Stimulated activated memory B cell treated with anti-CD40 and anti-IgM and Interleukin-4, amounts not matched to agents 10 μg/mL and 1 μg/mL and 100 μg/mL, for 72 hours (primary cell): ENCODE results near the gene TOGARAM1.

Experiments used
- ATAC-seq: fragments of 150-1000 bp; cut with Tn5 transposase; 2 replicates; pipeline ENCODE4 v1.10.0; 2021
- H3K27ac Mint-ChIP-seq: one replicate; pipeline ENCODE4 v1.8.0; 2022; ENCODE audit warnings: mild to moderate bottlenecking, mixed read lengths
- H3K27me3 Mint-ChIP-seq: one replicate; pipeline ENCODE4 v1.8.0; 2022; ENCODE audit warnings: mixed read lengths
- H3K36me3 Mint-ChIP-seq: one replicate; pipeline ENCODE4 v1.8.0; 2022; ENCODE audit warnings: mixed read lengths
- H3K4me1 Mint-ChIP-seq: one replicate; pipeline ENCODE4 v1.8.0; 2022; ENCODE audit warnings: mixed read lengths
- H3K4me3 Mint-ChIP-seq: one replicate; pipeline ENCODE4 v1.8.0; 2022; ENCODE audit warnings: mild to moderate bottlenecking, moderate library complexity, mixed read lengths
- H3K9me3 Mint-ChIP-seq: one replicate; pipeline ENCODE4 v1.8.0; 2022; ENCODE audit warnings: mixed read lengths

The TOGARAM1 gene

GRCh38 chr14:44956866-44957265 lies 5.1 kb upstream of the TOGARAM1 start:
- H3K27ac Mint-ChIP-seq, result no peak overlapping the region
- H3K4me3 Mint-ChIP-seq, result no peak overlapping the region
- H3K36me3 Mint-ChIP-seq, result peaks cover 11% of the 10 kb centered on the region
- H3K27me3 Mint-ChIP-seq, result no peaks in the 10 kb centered on the region
- no peaks in the 10 kb centered on the region for H3K9me3 Mint-ChIP-seq
- H3K4me1 Mint-ChIP-seq, result peaks cover 20% of the 10 kb centered on the region
- ATAC-seq, result no peak

DNA sequence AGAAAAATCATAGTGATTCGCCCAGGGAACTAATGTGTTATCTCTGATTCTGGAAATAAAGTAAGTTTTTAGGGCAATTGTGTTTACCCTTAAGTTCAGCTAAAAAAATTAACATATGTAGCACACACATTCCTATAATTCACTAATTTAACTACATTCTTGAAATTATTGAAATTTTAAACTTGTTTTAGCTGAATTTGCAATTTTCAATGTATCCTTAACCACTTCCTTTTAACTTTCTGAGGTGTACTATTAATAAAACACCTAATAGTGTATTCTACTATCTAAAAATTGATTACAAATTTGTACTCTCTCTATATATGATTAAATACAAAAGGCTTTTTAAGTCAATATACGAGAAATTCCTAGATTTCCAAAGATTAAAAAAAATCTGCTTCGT lies 2.5 kb upstream of the TOGARAM1 start:
- H3K9me3 Mint-ChIP-seq, result no peaks in the 10 kb centered on the region
- ATAC-seq, result no peak
- no peak overlapping the region for H3K27ac Mint-ChIP-seq
- peaks cover 10% of the 10 kb centered on the region for H3K36me3 Mint-ChIP-seq
- peaks cover 32% of the 10 kb centered on the region for H3K4me1 Mint-ChIP-seq
- no peaks in the 10 kb centered on the region for H3K27me3 Mint-ChIP-seq
- H3K4me3 Mint-ChIP-seq, result no peak overlapping the region

DNA sequence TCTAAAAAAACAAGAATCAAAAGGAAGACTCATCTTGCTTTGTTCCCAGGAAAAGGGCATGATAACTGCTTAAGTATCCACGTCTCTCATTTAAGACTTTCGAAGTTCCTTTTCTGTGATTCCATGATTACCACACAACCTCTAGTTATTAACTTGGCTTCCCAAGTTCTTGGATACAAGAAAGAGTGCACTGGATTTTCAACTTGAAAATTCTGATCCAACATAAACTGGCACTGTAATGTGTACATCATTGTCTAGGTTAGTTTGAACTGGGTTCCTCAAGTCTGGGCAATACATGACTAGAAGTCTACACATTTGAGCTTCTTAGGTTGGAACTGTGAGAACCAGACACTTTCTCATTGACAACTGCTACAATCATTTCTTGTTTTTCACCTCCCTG lies 1.8 kb upstream of the TOGARAM1 start:
- no peak for ATAC-seq
- H3K4me1 Mint-ChIP-seq, result peaks cover 38% of the 10 kb centered on the region
- peaks cover 15% of the 10 kb centered on the region for H3K36me3 Mint-ChIP-seq
- H3K9me3 Mint-ChIP-seq, result no peaks in the 10 kb centered on the region
- H3K27me3 Mint-ChIP-seq, result no peaks in the 10 kb centered on the region
- no peak overlapping the region for H3K27ac Mint-ChIP-seq
- H3K4me3 Mint-ChIP-seq, result peak overlapping the region; percentile 58

DNA sequence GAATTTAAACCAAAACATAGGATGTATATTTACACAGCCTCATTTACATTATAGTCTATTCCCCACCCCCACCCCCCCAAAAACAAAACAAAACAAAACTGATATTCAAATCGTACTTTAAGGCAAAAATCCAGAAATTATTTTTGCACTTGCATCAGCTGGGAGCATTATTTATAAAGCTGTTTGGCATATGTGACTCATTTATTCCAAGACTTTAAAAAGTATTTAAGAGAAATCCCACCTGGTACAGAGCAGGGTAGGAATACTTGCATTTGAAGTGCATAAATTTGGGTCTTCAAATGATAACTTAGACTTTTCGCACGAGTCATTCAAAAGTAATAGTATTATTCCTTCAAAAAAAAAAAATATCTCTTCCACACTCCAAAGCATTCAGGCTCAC lies 1.3 kb upstream of the TOGARAM1 start:
- Mint-ChIP-seq H3K4me3 (peak overlapping the region; percentile 58), H3K36me3 (peaks cover 15% of the 10 kb centered on the region), H3K27ac (no peak overlapping the region), H3K4me1 (peaks cover 40% of the 10 kb centered on the region), H3K27me3 (no peaks in the 10 kb centered on the region), H3K9me3 (no peaks in the 10 kb centered on the region)
- no peak for ATAC-seq

DNA sequence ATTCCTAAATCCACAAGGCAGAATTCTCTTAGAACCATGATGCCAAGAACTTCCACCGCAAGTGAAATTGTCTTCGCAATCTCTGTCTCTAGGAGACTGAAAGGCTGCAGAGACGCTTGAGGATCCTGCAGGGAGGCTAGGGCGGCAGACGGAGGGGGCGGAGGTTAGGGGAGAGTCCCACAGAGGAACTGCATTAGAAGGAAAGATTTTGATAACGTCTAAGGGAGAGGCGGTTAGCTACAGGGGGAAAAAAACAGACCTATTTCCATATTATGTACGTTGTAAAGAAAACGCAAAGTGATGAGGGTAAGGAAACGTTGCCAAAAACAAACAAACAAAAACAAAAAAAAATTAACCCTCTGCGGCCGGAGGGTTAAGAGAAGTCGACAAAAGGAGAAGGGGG lies 838 bp upstream of the TOGARAM1 start:
- peaks cover 45% of the 10 kb centered on the region for H3K4me1 Mint-ChIP-seq
- peaks cover 15% of the 10 kb centered on the region for H3K36me3 Mint-ChIP-seq
- H3K4me3 Mint-ChIP-seq, result no peak overlapping the region
- no peaks in the 10 kb centered on the region for H3K27me3 Mint-ChIP-seq
- peak; percentile 58 for ATAC-seq
- no peak overlapping the region for H3K27ac Mint-ChIP-seq
- no peaks in the 10 kb centered on the region for H3K9me3 Mint-ChIP-seq

DNA sequence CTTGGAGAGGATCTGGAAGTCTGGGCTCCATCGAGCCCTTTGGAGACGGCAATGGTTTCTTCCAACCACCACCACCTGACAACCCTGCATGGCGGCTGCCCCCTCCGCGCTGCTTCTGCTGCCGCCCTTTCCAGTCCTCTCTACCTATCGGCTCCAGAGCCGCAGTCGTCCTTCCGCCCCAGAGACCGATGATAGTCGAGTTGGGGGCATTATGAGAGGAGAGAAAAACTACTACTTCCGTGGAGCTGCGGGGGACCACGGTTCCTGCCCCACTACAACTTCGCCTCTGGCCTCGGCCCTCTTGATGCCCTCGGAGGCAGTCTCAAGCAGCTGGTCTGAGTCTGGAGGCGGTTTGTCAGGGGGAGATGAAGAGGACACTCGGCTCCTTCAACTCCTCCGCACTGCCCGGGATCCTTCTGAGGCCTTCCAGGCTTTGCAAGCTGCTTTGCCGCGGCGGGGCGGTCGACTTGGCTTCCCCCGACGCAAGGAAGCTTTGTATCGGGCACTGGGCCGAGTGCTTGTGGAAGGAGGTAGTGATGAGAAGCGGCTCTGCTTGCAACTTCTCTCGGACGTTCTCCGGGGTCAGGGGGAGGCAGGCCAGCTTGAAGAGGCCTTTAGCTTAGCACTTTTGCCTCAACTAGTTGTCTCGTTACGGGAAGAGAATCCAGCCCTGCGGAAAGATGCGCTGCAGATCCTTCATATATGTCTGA lies 499 bp downstream of the TOGARAM1 start:
- Mint-ChIP-seq H3K36me3 (peaks cover 24% of the 10 kb centered on the region), H3K27ac (no peak overlapping the region), H3K4me3 (no peak overlapping the region), H3K4me1 (peaks cover 56% of the 10 kb centered on the region), H3K27me3 (no peaks in the 10 kb centered on the region), H3K9me3 (peaks cover 2% of the 10 kb centered on the region)
- peak; percentile 64 for ATAC-seq

DNA sequence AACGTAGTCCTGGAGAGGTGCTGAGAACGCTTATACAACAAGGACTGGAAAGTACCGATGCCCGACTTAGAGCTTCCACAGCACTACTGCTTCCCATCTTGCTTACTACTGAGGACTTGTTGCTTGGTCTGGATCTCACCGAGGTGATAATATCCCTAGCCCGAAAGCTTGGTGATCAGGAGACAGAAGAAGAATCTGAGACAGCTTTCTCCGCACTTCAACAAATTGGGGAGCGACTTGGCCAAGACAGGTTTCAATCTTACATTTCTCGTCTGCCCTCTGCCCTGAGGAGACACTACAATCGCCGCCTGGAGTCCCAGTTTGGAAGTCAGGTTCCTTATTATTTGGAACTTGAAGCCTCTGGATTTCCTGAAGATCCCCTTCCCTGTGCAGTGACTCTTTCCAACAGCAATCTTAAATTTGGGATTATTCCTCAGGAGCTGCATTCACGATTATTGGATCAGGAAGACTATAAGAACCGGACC lies 1.1 kb downstream of the TOGARAM1 start:
- peaks cover 59% of the 10 kb centered on the region for H3K4me1 Mint-ChIP-seq
- peaks cover 3% of the 10 kb centered on the region for H3K9me3 Mint-ChIP-seq
- no peak overlapping the region for H3K4me3 Mint-ChIP-seq
- H3K27ac Mint-ChIP-seq, result no peak overlapping the region
- H3K36me3 Mint-ChIP-seq, result peaks cover 28% of the 10 kb centered on the region
- no peaks in the 10 kb centered on the region for H3K27me3 Mint-ChIP-seq
- no peak for ATAC-seq

- no peak overlapping the region for H3K4me3 Mint-ChIP-seq
- peaks cover 6% of the 10 kb centered on the region for H3K9me3 Mint-ChIP-seq
These were observed 1.9 kb downstream of the TOGARAM1 start for GRCh38 chr14:44963775-44964380.

GRCh38 chr14:44966601-44967336 lies 4.8 kb downstream of the TOGARAM1 start:
- ATAC-seq, result no peak
- peaks cover 64% of the 10 kb centered on the region for H3K36me3 Mint-ChIP-seq
- no peaks in the 10 kb centered on the region for H3K27me3 Mint-ChIP-seq
- H3K27ac Mint-ChIP-seq, result no peak overlapping the region
- H3K4me1 Mint-ChIP-seq, result peaks cover 83% of the 10 kb centered on the region
- H3K9me3 Mint-ChIP-seq, result peaks cover 23% of the 10 kb centered on the region
- peak overlapping the region; percentile 66 for H3K4me3 Mint-ChIP-seq

More at GRCh38 chr14:44963775-44964380, 1.9 kb downstream of the TOGARAM1 start:
- H3K36me3 Mint-ChIP-seq, result peaks cover 35% of the 10 kb centered on the region
- no peak for ATAC-seq
- peaks cover 66% of the 10 kb centered on the region for H3K4me1 Mint-ChIP-seq
- no peaks in the 10 kb centered on the region for H3K27me3 Mint-ChIP-seq
- H3K27ac Mint-ChIP-seq, result no peak overlapping the region

- H3K27ac Mint-ChIP-seq, result no peak overlapping the region
- peaks cover 88% of the 10 kb centered on the region for H3K4me1 Mint-ChIP-seq
- no peak overlapping the region for H3K4me3 Mint-ChIP-seq
- peaks cover 28% of the 10 kb centered on the region for H3K9me3 Mint-ChIP-seq
- ATAC-seq, result no peak
- no peaks in the 10 kb centered on the region for H3K27me3 Mint-ChIP-seq
- peaks cover 80% of the 10 kb centered on the region for H3K36me3 Mint-ChIP-seq
These were observed 6.7 kb downstream of the TOGARAM1 start for GRCh38 chr14:44968714-44969113.

DNA sequence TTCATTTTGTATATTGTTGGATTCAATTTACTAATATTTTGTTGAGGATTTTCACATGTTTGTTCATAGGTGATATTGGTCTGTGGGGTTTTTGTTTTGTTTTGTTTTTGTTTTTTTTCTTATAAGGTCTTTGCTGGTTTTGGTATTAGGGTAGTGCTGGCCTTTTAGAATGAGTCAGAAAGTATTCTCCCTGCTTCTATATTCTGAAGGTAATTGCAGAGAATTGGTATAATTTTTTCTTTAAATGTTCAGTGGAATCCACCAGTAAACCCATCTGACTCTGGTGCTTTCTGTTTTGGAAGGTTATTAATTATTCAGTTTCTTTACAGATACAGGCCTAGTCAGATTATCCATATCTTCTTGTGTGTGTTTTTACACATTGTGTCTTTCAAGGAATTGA lies 8.9 kb downstream of the TOGARAM1 start:
- Mint-ChIP-seq H3K27ac (no peak overlapping the region), H3K4me3 (no peak overlapping the region), H3K36me3 (peaks cover 73% of the 10 kb centered on the region), H3K9me3 (peaks cover 31% of the 10 kb centered on the region), H3K4me1 (peaks cover 77% of the 10 kb centered on the region), H3K27me3 (no peaks in the 10 kb centered on the region)
- no peak for ATAC-seq

DNA sequence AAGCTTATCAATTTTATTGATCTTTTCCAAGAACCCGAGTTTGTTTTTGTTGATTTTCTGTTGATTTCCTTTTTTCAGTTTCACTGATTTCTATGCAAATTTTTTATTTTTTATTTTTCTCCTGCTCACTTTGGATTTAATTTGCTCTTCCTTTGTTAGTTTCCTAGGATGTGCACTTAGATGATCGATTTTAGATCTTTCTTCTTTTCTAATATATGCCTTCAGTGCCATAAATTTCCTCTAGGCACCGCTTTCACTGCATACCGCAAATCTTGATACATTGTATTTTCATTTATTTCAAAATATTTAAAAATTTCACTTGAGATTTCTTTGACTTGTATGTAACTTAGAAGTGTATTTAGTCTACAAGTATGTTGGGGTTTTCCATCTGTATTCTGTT lies 9.5 kb downstream of the TOGARAM1 start:
- Mint-ChIP-seq H3K4me1 (peaks cover 80% of the 10 kb centered on the region), H3K27ac (peak overlapping the region; percentile 15)

GRCh38 chr14:44979273-44979672 lies 17.3 kb downstream of the TOGARAM1 start:
- H3K4me1 Mint-ChIP-seq, result peaks cover 31% of the 10 kb centered on the region
- no peaks in the 10 kb centered on the region for H3K27me3 Mint-ChIP-seq
- H3K4me3 Mint-ChIP-seq, result no peak overlapping the region
- H3K36me3 Mint-ChIP-seq, result peaks cover 38% of the 10 kb centered on the region
- no peaks in the 10 kb centered on the region for H3K9me3 Mint-ChIP-seq
- H3K27ac Mint-ChIP-seq, result no peak overlapping the region
- no peak for ATAC-seq

More for the DNA sequence above, 9.5 kb downstream of the TOGARAM1 start:
- Mint-ChIP-seq H3K9me3 (peaks cover 31% of the 10 kb centered on the region), H3K4me3 (no peak overlapping the region), H3K27me3 (no peaks in the 10 kb centered on the region), H3K36me3 (peaks cover 78% of the 10 kb centered on the region)
- no peak for ATAC-seq

DNA sequence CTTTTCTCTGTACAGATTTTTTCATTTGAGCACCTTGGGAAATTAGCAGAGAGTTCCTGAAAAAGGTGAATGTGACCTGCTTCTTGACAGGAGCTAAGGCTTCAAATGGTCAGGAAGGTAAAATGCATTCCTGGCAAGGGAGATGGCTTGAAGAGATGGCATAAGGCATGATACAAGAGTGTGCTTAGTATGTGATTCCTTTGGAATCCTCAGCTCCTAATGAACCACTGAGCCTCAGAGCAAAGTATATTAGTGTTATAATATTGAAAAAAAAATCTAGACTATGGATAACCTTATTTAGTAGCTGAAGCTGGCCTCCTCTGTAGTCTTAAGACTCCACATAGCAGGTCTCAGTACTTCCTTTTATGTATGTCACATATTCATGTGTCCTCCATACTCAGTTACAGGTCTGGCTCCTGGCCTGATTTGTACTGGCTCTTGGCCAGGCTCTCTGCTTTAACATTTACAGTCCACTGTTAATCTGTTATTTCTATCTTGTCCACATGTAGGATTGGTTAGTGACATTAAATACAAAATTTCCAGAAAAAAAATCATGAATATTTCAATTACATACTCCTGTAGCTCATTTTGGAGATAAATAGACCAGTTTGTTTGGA lies 17.9 kb downstream of the TOGARAM1 start:
- H3K36me3 Mint-ChIP-seq, result peaks cover 37% of the 10 kb centered on the region
- H3K9me3 Mint-ChIP-seq, result no peaks in the 10 kb centered on the region
- no peak overlapping the region for H3K27ac Mint-ChIP-seq
- H3K27me3 Mint-ChIP-seq, result no peaks in the 10 kb centered on the region
- peaks cover 30% of the 10 kb centered on the region for H3K4me1 Mint-ChIP-seq
- no peak overlapping the region for H3K4me3 Mint-ChIP-seq
- no peak for ATAC-seq

GRCh38 chr14:44981198-44981597 lies 19.2 kb downstream of the TOGARAM1 start:
- peaks cover 25% of the 10 kb centered on the region for H3K4me1 Mint-ChIP-seq
- no peak for ATAC-seq
- H3K36me3 Mint-ChIP-seq, result peaks cover 33% of the 10 kb centered on the region
- no peaks in the 10 kb centered on the region for H3K27me3 Mint-ChIP-seq
- H3K9me3 Mint-ChIP-seq, result no peaks in the 10 kb centered on the region
- H3K4me3 Mint-ChIP-seq, result no peak overlapping the region
- H3K27ac Mint-ChIP-seq, result no peak overlapping the region
